Body of pancreas (tissue), 2 donors: ENCODE data around the gene TAF11L10. TPM values are rescaled to one million over a fixed set of nuclear protein-coding genes. Genes with fewer than 3 reads are reported as not detected.

ENCODE experiments used
- small RNA-seq: library from RNA; depleted of rRNA; stranded (forward); fragments of <200 nt; gene quantifications from one replicate; pipeline ENCODE3, GENCODE V24; 2016
- total RNA-seq, 2 donors: library from RNA; depleted of rRNA; stranded (reverse); fragments of >200 nt; gene quantifications; one replicate each; pipeline ENCODE4 v1.1.0, GENCODE V29; 2016

Gene TAF11L10
- total RNA-seq, 2 donors from 2014 or later = not detected

Small RNA genes within 50 kb of the gene (small RNA-seq; reads per million reads assigned to genes)
- gene AC233724.1 = not detected
- not detected for gene AC233724.3
- gene AC233724.4 = not detected
- gene AC233724.6 = not detected
- gene AC233724.7 = not detected

Other genes with a start within 250 kb of the TAF11L10 start
- not detected for gene TAF11L2, start 99.6 kb downstream of the TAF11L10 start, total RNA-seq
- not detected for gene TAF11L3, start 79.5 kb downstream of the TAF11L10 start, total RNA-seq
- gene TAF11L4, start 76.0 kb downstream of the TAF11L10 start, total RNA-seq = not detected
- gene TAF11L5, start 72.6 kb downstream of the TAF11L10 start, total RNA-seq = not detected
- gene TAF11L6, start 69.2 kb downstream of the TAF11L10 start, total RNA-seq = not detected
- gene TAF11L7, start 12.1 kb downstream of the TAF11L10 start, total RNA-seq = not detected
- gene TAF11L8, start 6.9 kb downstream of the TAF11L10 start, total RNA-seq = not detected
- not detected for gene TAF11L9, start 3.4 kb downstream of the TAF11L10 start, total RNA-seq
- gene TAF11L11, start 6.4 kb upstream of the TAF11L10 start, total RNA-seq = not detected
- not detected for gene TAF11L12, start 12.6 kb upstream of the TAF11L10 start, total RNA-seq
- not detected for gene TAF11L13, start 34.3 kb upstream of the TAF11L10 start, total RNA-seq
- not detected for gene TAF11L14, start 36.6 kb upstream of the TAF11L10 start, total RNA-seq